Measurements from ENCODE around the gene ANGPTL4. TPM values are rescaled to one million over a fixed set of nuclear protein-coding genes. Genes with fewer than 3 reads are reported as not detected.
A peak's percentile ranks its signal among the peaks of the same experiment; 100 is the strongest.

ANGPTL4 gene
- total and polyA plus RNA-seq, 2 of the 13 experiments (the other 11 are each of a cell fraction or from before 2014, with no cell fraction given) = 0.80 to 21.7 TPM

DNA sequence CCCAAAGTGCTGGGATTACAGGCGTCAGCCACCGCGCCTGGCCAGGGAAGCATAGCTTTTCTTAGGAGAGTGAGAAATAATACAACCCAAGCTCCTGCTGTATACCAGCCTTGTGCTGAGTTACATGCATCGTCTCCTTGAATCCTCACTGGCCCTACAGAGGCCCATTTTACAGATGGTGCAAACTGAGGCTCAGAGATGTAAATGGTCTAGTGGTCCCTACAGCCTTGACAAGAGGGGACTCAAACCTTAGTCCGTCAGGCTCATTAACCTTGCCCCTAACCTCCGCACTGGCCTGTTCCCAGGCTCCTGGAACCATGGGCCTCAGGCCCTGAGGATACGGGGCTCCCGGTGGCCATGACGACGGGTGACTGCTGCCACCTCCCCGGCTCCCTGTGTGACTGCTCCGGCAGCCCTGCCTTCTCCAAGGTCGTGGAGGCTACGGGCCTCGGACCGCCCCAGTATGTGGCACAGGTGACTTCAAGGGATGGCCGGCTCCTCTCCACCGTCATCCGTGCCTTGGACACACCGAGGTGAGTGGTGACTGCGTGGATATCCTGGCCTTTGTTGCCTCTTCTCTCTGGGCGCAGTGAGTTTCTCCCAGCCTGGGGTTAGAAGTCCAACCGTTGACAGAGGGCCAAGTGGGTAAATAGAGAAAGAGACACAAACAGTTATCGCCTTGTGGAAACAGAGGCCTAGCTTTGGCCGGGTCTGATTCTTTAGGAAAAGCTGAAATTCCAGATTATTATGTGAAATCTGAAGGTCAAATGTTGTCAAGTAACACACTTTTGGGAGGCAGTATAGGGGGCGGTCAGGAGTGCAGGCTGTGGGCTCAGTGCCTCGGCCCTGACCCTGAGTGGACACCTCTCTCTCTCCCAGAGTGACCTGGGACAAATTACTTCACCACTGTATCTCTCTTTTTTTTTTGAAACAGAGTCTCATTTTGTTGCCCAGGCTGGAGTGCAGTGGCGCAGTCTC, 57.8 kb downstream of the ANGPTL4 start (continued):
- TF ChIP-seq PCBP1 (IDR thresholded peaks at IDR 0.05; ENCODE audit: borderline replicate concordance, low read depth, low read length) (no peak), KLF12 (CRISPR knock-in tag; IDR thresholded peaks at IDR 0.05; ENCODE audit: borderline replicate concordance) (peak; percentile 54; the same call in 1 of the 2 replicates), PCBP2 (optimal IDR thresholded peaks at IDR 0.05; ENCODE audit: low read depth, low read length, poor library complexity, severe bottlenecking) (no peak), FOSL1 (CRISPR knock-in tag; IDR thresholded peaks at IDR 0.05; ENCODE audit: borderline replicate concordance) (no peak), ZNF607 (CRISPR knock-in tag; IDR thresholded peaks at IDR 0.05; ENCODE audit: borderline replicate concordance) (no peak), ASH2L (IDR thresholded peaks at IDR 0.05; ENCODE audit: insufficient read length, low read depth, low read length) (peak; percentile 56), KLF11 (CRISPR knock-in tag; IDR thresholded peaks at IDR 0.05) (no peak)
- TF ChIP-seq, protein P1, sequence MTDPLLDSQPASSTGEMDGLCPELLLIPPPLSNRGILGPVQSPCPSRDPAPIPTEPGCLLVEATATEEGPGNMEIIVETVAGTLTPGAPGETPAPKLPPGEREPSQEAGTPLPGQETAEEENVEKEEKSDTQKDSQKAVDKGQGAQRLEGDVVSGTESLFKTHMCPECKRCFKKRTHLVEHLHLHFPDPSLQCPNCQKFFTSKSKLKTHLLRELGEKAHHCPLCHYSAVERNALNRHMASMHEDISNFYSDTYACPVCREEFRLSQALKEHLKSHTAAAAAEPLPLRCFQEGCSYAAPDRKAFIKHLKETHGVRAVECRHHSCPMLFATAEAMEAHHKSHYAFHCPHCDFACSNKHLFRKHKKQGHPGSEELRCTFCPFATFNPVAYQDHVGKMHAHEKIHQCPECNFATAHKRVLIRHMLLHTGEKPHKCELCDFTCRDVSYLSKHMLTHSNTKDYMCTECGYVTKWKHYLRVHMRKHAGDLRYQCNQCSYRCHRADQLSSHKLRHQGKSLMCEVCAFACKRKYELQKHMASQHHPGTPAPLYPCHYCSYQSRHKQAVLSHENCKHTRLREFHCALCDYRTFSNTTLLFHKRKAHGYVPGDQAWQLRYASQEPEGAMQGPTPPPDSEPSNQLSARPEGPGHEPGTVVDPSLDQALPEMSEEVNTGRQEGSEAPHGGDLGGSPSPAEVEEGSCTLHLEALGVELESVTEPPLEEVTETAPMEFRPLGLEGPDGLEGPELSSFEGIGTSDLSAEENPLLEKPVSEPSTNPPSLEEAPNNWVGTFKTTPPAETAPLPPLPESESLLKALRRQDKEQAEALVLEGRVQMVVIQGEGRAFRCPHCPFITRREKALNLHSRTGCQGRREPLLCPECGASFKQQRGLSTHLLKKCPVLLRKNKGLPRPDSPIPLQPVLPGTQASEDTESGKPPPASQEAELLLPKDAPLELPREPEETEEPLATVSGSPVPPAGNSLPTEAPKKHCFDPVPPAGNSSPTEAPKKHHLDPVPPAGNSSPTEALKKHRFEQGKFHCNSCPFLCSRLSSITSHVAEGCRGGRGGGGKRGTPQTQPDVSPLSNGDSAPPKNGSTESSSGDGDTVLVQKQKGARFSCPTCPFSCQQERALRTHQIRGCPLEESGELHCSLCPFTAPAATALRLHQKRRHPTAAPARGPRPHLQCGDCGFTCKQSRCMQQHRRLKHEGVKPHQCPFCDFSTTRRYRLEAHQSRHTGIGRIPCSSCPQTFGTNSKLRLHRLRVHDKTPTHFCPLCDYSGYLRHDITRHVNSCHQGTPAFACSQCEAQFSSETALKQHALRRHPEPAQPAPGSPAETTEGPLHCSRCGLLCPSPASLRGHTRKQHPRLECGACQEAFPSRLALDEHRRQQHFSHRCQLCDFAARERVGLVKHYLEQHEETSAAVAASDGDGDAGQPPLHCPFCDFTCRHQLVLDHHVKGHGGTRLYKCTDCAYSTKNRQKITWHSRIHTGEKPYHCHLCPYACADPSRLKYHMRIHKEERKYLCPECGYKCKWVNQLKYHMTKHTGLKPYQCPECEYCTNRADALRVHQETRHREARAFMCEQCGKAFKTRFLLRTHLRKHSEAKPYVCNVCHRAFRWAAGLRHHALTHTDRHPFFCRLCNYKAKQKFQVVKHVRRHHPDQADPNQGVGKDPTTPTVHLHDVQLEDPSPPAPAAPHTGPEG (CRISPR knock-in tag; IDR thresholded peaks at IDR 0.05) = 0 out of 2 replicates have a peak, but pooled peaks have one; percentile 26
- TF ChIP-seq, protein P2, sequence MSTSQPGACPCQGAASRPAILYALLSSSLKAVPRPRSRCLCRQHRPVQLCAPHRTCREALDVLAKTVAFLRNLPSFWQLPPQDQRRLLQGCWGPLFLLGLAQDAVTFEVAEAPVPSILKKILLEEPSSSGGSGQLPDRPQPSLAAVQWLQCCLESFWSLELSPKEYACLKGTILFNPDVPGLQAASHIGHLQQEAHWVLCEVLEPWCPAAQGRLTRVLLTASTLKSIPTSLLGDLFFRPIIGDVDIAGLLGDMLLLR (CRISPR knock-in tag; IDR thresholded peaks at IDR 0.05) = no peak
- TF ChIP-seq, protein P3, sequence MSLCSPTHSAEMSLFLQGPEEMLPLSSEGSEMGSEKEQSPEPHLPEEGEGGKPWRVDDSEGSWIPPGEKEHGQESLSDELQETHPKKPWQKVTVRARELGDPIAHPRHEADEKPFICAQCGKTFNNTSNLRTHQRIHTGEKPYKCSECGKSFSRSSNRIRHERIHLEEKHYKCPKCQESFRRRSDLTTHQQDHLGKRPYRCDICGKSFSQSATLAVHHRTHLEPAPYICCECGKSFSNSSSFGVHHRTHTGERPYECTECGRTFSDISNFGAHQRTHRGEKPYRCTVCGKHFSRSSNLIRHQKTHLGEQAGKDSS (CRISPR knock-in tag; IDR thresholded peaks at IDR 0.05; ENCODE audit: borderline replicate concordance, low read depth) = no peak
- TF ChIP-seq, protein P4, sequence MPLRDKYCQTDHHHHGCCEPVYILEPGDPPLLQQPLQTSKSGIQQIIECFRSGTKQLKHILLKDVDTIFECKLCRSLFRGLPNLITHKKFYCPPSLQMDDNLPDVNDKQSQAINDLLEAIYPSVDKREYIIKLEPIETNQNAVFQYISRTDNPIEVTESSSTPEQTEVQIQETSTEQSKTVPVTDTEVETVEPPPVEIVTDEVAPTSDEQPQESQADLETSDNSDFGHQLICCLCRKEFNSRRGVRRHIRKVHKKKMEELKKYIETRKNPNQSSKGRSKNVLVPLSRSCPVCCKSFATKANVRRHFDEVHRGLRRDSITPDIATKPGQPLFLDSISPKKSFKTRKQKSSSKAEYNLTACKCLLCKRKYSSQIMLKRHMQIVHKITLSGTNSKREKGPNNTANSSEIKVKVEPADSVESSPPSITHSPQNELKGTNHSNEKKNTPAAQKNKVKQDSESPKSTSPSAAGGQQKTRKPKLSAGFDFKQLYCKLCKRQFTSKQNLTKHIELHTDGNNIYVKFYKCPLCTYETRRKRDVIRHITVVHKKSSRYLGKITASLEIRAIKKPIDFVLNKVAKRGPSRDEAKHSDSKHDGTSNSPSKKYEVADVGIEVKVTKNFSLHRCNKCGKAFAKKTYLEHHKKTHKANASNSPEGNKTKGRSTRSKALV (CRISPR knock-in tag; IDR thresholded peaks at IDR 0.05) = peak; percentile 19; the same call in 1 of the 2 replicates
- TF ChIP-seq, protein P5, sequence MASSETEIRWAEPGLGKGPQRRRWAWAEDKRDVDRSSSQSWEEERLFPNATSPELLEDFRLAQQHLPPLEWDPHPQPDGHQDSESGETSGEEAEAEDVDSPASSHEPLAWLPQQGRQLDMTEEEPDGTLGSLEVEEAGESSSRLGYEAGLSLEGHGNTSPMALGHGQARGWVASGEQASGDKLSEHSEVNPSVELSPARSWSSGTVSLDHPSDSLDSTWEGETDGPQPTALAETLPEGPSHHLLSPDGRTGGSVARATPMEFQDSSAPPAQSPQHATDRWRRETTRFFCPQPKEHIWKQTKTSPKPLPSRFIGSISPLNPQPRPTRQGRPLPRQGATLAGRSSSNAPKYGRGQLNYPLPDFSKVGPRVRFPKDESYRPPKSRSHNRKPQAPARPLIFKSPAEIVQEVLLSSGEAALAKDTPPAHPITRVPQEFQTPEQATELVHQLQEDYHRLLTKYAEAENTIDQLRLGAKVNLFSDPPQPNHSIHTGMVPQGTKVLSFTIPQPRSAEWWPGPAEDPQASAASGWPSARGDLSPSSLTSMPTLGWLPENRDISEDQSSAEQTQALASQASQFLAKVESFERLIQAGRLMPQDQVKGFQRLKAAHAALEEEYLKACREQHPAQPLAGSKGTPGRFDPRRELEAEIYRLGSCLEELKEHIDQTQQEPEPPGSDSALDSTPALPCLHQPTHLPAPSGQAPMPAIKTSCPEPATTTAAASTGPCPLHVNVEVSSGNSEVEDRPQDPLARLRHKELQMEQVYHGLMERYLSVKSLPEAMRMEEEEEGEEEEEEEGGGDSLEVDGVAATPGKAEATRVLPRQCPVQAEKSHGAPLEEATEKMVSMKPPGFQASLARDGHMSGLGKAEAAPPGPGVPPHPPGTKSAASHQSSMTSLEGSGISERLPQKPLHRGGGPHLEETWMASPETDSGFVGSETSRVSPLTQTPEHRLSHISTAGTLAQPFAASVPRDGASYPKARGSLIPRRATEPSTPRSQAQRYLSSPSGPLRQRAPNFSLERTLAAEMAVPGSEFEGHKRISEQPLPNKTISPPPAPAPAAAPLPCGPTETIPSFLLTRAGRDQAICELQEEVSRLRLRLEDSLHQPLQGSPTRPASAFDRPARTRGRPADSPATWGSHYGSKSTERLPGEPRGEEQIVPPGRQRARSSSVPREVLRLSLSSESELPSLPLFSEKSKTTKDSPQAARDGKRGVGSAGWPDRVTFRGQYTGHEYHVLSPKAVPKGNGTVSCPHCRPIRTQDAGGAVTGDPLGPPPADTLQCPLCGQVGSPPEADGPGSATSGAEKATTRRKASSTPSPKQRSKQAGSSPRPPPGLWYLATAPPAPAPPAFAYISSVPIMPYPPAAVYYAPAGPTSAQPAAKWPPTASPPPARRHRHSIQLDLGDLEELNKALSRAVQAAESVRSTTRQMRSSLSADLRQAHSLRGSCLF (CRISPR knock-in tag; IDR thresholded peaks at IDR 0.05; ENCODE audit: borderline replicate concordance) = no peak
